DND-41 (cell line): ENCODE measurements around the gene LCAT.

Experiments used
- ATAC-seq: fragments of 200-7000 bp; cut with Tn5 transposase; 3 replicates; pipeline ENCODE4 v1.9.1; 2021; ENCODE audit warnings: low read depth; ENCODE audit not compliant: insufficient read depth
- DNase-seq: peaks from one replicate; pipeline ENCODE4 v3.0.0-alpha.2; 2020
- H2AFZ ChIP-seq: 2 replicates; pipeline ENCODE4 v1.6.0; 2012; ENCODE audit warnings: low read depth, low read length
- H3K27ac ChIP-seq: 2 replicates; pipeline ENCODE4 v1.5.1; 2012; ENCODE audit warnings: low read length, inconsistent platforms
- H3K27me3 ChIP-seq: fragments of 200-600 bp; sonication (generic); 2 replicates; pipeline ENCODE4 v1.6.0; 2012; ENCODE audit warnings: low read length, mild to moderate bottlenecking, inconsistent platforms; ENCODE audit not compliant: insufficient read depth, poor library complexity
- H3K36me3 ChIP-seq: 2 replicates; pipeline ENCODE4 v1.5.1; 2012; ENCODE audit warnings: low read length, inconsistent platforms; ENCODE audit not compliant: insufficient read depth
- H3K4me1 ChIP-seq: 2 replicates; pipeline ENCODE4 v1.5.1; 2012; ENCODE audit warnings: mild to moderate bottlenecking, low read length; ENCODE audit not compliant: insufficient read depth
- H3K4me2 ChIP-seq: 2 replicates; pipeline ENCODE4 v1.6.0; 2012; ENCODE audit warnings: mild to moderate bottlenecking, moderate library complexity, low read length, inconsistent platforms; ENCODE audit not compliant: insufficient read depth
- H3K4me3 ChIP-seq, 2 experiments: fragments of 200-600 bp in 1 of 2; shearing (Covaris generic) in 1 of 2; 2 replicates each; pipeline ENCODE4 v1.5.1; 2012 to 2016; ENCODE audit warnings: inconsistent platforms in 2 of 2, low read length in 2 of 2, mild to moderate bottlenecking in 2 of 2, low read depth in 1 of 2, moderate library complexity in 1 of 2
- H3K79me2 ChIP-seq: 2 replicates; pipeline ENCODE4 v1.6.0; 2012; ENCODE audit warnings: low read length, inconsistent platforms; ENCODE audit not compliant: insufficient read depth
- H3K9ac ChIP-seq: 2 replicates; pipeline ENCODE4 v1.6.0; 2012; ENCODE audit warnings: low read depth, mild to moderate bottlenecking, inconsistent platforms, low read length, moderate library complexity
- H3K9me3 ChIP-seq: 2 replicates; pipeline ENCODE4 v1.5.1; 2012; ENCODE audit warnings: low read length, moderate library complexity, mild to moderate bottlenecking, inconsistent platforms; ENCODE audit not compliant: insufficient read depth, severe bottlenecking
- H4K20me1 ChIP-seq: 2 replicates; pipeline ENCODE4 v1.6.0; 2012; ENCODE audit warnings: low read length; ENCODE audit not compliant: insufficient read depth
- EZH2 ChIP-seq: IDR thresholded peaks from 3 replicates; pipeline ENCODE4 v1.6.1; 2012; ENCODE audit warnings: borderline replicate concordance, low read depth, mild to moderate bottlenecking, moderate library complexity, low read length, inconsistent platforms; ENCODE audit not compliant: severe bottlenecking
- TF ChIP-seq, protein P1 (sequence below): IDR thresholded peaks from 2 replicates; pipeline ENCODE4 v1.5.1; 2012; ENCODE audit warnings: borderline replicate concordance, low read length, moderate library complexity, mild to moderate bottlenecking; ENCODE audit not compliant: poor library complexity, severe bottlenecking; ENCODE audit errors: extremely low read depth

The LCAT gene

GRCh38 chr16:67964477-67965131 lies 20.7 kb upstream of the LCAT start:
- DNase-seq: no peak
- ATAC-seq: no peak
- Histone ChIP-seq H3K36me3 (peaks cover 37% of the 10 kb centered on the region), H3K9me3 (no peaks in the 10 kb centered on the region), H4K20me1 (peaks cover 19% of the 10 kb centered on the region), H3K4me2 (no peak overlapping the region), H3K27me3 (no peaks in the 10 kb centered on the region), H3K4me1 (peaks cover 26% of the 10 kb centered on the region), H2AFZ (no peak overlapping the region), H3K79me2 (peaks cover 13% of the 10 kb centered on the region; the same call in 1 of the 2 replicates), H3K9ac (no peak overlapping the region), H3K4me3 (no peak overlapping the region), H3K27ac (no peak overlapping the region)
- TF ChIP-seq EZH2: no peak
- TF ChIP-seq, protein P1, sequence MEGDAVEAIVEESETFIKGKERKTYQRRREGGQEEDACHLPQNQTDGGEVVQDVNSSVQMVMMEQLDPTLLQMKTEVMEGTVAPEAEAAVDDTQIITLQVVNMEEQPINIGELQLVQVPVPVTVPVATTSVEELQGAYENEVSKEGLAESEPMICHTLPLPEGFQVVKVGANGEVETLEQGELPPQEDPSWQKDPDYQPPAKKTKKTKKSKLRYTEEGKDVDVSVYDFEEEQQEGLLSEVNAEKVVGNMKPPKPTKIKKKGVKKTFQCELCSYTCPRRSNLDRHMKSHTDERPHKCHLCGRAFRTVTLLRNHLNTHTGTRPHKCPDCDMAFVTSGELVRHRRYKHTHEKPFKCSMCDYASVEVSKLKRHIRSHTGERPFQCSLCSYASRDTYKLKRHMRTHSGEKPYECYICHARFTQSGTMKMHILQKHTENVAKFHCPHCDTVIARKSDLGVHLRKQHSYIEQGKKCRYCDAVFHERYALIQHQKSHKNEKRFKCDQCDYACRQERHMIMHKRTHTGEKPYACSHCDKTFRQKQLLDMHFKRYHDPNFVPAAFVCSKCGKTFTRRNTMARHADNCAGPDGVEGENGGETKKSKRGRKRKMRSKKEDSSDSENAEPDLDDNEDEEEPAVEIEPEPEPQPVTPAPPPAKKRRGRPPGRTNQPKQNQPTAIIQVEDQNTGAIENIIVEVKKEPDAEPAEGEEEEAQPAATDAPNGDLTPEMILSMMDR: no peak

DNA sequence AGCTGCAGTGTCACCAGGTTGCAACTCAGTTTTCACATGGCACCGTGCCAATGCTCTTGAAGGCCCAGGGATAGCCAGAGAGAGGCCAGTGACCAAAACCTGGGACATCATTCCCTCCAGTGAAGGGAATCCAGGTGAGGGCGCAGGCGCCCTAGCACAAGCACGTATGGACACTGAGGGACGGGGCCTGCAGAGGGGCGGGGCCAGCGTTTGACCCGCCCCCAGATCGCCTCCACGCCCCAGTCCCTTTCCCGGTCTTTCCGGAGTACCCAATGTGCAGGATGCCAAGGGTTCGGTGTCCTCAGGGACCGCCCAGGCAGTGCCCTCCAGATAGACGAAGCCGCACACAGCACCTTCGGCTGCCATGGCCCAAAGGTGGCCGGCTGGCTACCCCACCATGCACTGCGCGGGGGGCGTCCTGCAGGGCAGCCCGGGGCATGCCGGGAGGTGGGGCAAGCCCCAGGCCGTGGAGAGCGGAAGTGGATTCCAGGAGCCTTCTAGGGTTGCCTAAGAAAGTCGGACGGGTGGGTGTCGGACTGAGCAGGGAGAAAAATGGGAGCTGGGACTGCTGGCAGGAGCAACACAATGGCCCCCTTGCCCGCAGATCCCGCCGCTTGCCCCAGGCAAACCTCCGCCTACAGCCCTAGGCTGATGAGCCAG lies 19.9 kb upstream of the LCAT start:
- ATAC-seq (no peak), DNase-seq (no peak)
- no peak for TF ChIP-seq EZH2
- TF ChIP-seq, protein P1: no peak
- H3K27ac ChIP-seq: no peak overlapping the region
- no peak overlapping the region for H3K4me3 ChIP-seq
- peaks cover 21% of the 10 kb centered on the region for H3K4me1 ChIP-seq
- no peaks in the 10 kb centered on the region for H3K27me3 ChIP-seq
- no peak overlapping the region for H3K9ac ChIP-seq
- H3K79me2 ChIP-seq: peaks cover 13% of the 10 kb centered on the region; the same call in 1 of the 2 replicates
- no peak overlapping the region for H2AFZ ChIP-seq
- no peak overlapping the region for H3K4me2 ChIP-seq
- peaks cover 39% of the 10 kb centered on the region for H3K36me3 ChIP-seq
- H3K9me3 ChIP-seq: no peaks in the 10 kb centered on the region
- H4K20me1 ChIP-seq: peaks cover 19% of the 10 kb centered on the region

- no peak overlapping the region for H3K9ac ChIP-seq
Observed at GRCh38 chr16:67963292-67963661, 19.4 kb upstream of the LCAT start.

More at GRCh38 chr16:67963292-67963661, 19.4 kb upstream of the LCAT start:
- Histone ChIP-seq H3K79me2 (peaks cover 13% of the 10 kb centered on the region; the same call in 1 of the 2 replicates), H3K27ac (no peak overlapping the region), H3K27me3 (no peaks in the 10 kb centered on the region), H3K4me1 (peaks cover 19% of the 10 kb centered on the region), H3K4me2 (no peak overlapping the region), H2AFZ (no peak overlapping the region), H3K36me3 (peaks cover 44% of the 10 kb centered on the region), H4K20me1 (peaks cover 19% of the 10 kb centered on the region), H3K9me3 (no peaks in the 10 kb centered on the region), H3K4me3 (no peak overlapping the region)
- no peak for DNase-seq
- ATAC-seq: no peak
- TF ChIP-seq, protein P1: no peak
- TF ChIP-seq EZH2: no peak
